Measurements from ENCODE around the gene PSTPIP1.

DNA sequence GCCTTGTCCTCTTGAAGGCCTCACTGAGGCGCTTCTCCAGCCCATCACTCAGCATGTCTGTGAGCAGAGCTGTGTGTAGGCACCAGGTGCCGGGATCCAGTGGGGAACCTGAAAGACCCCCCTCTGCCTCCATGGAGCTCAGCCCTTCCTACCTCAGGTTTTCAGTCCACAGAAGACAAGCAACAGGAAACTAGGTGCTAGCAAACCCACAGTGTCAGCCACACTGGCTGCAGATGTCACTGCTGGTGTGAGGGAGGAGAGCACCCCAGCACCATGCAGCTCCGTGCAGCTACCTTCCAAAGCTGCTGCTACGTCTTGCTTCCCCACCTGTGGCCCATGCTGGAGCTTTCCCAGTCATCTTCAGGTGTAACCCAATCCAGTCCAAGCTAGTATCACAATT is 17.9 kb downstream of the PSTPIP1 start:
- TF ChIP-seq CEBPB (IDR thresholded peaks at IDR 0.05; ENCODE audit: low read depth, low read length) (no peak), POLR2A (IDR thresholded peaks at IDR 0.05; ENCODE audit: low read depth, low read length) (no peak)
- TF ChIP-seq, protein P1, sequence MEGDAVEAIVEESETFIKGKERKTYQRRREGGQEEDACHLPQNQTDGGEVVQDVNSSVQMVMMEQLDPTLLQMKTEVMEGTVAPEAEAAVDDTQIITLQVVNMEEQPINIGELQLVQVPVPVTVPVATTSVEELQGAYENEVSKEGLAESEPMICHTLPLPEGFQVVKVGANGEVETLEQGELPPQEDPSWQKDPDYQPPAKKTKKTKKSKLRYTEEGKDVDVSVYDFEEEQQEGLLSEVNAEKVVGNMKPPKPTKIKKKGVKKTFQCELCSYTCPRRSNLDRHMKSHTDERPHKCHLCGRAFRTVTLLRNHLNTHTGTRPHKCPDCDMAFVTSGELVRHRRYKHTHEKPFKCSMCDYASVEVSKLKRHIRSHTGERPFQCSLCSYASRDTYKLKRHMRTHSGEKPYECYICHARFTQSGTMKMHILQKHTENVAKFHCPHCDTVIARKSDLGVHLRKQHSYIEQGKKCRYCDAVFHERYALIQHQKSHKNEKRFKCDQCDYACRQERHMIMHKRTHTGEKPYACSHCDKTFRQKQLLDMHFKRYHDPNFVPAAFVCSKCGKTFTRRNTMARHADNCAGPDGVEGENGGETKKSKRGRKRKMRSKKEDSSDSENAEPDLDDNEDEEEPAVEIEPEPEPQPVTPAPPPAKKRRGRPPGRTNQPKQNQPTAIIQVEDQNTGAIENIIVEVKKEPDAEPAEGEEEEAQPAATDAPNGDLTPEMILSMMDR (conservative IDR thresholded peaks at IDR 0.05; ENCODE audit: low read depth, low read length): no peak
- TF ChIP-seq, protein P2, sequence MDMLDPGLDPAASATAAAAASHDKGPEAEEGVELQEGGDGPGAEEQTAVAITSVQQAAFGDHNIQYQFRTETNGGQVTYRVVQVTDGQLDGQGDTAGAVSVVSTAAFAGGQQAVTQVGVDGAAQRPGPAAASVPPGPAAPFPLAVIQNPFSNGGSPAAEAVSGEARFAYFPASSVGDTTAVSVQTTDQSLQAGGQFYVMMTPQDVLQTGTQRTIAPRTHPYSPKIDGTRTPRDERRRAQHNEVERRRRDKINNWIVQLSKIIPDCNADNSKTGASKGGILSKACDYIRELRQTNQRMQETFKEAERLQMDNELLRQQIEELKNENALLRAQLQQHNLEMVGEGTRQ (IDR thresholded peaks at IDR 0.05; ENCODE audit: low read depth, low read length): no peak
- TF ChIP-seq, protein P3, sequence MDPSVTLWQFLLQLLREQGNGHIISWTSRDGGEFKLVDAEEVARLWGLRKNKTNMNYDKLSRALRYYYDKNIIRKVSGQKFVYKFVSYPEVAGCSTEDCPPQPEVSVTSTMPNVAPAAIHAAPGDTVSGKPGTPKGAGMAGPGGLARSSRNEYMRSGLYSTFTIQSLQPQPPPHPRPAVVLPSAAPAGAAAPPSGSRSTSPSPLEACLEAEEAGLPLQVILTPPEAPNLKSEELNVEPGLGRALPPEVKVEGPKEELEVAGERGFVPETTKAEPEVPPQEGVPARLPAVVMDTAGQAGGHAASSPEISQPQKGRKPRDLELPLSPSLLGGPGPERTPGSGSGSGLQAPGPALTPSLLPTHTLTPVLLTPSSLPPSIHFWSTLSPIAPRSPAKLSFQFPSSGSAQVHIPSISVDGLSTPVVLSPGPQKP (IDR thresholded peaks at IDR 0.05; ENCODE audit: borderline replicate concordance, low read depth, low read length): no peak
